Bronchial epithelial cell (primary cell): ENCODE measurements around the gene DNAH7. TPM values are rescaled to one million over a fixed set of nuclear protein-coding genes. Genes with fewer than 3 reads are reported as not detected.
"Not testable (repeated sequence)": the region's sequence is repeated elsewhere in the genome, so short reads cannot be mapped to it uniquely, and the experiment has no call there.

Source experiments
- DNase-seq: peaks from one replicate; pipeline ENCODE4 v3.0.0-alpha.2; 2010; ENCODE audit warnings: low read depth
- FAIRE-seq: peaks from 2 replicates; lab custom pipeline; 2011; peaks lifted over from hg19 to GRCh38; lab: Jason Lieb, UNC
- H3K27me3 ChIP-seq: 2 replicates; pipeline ENCODE4 v1.5.1; 2011; ENCODE audit warnings: low read length; ENCODE audit not compliant: control insufficient read depth, insufficient read depth
- H3K36me3 ChIP-seq: 2 replicates; pipeline ENCODE4 v1.5.1; 2011; ENCODE audit warnings: low read length; ENCODE audit not compliant: control insufficient read depth, insufficient read depth
- H3K4me3 ChIP-seq: 2 replicates; pipeline ENCODE4 v1.5.1; 2011; ENCODE audit warnings: mild to moderate bottlenecking, low read depth, low read length, control low read depth
- total RNA-seq: library from RNA; depleted of rRNA; stranded (reverse); fragments of >200 nt; gene quantifications from 2 replicates; pipeline ENCODE4 v1.2.1, GENCODE V29; 2014
- TF ChIP-seq, protein P1 (sequence below): IDR thresholded peaks from 2 replicates; pipeline ENCODE4 v1.5.1; 2011; ENCODE audit warnings: mild to moderate bottlenecking, moderate library complexity, low read length, control low read depth, inconsistent platforms; ENCODE audit not compliant: insufficient read depth, severe bottlenecking

Gene DNAH7
- total RNA-seq, 1 donor from 2014 or later, result 0.26 TPM

GRCh38 chr2:195945056-195945455 is 123.6 kb downstream of the DNAH7 start:
- H3K27me3 ChIP-seq, result no peaks in the 10 kb centered on the region
- no peak for FAIRE-seq
- no peaks in the 10 kb centered on the region for H3K36me3 ChIP-seq
- DNase-seq, result peak; percentile 18
- no peak overlapping the region for H3K4me3 ChIP-seq
- TF ChIP-seq, protein P1, sequence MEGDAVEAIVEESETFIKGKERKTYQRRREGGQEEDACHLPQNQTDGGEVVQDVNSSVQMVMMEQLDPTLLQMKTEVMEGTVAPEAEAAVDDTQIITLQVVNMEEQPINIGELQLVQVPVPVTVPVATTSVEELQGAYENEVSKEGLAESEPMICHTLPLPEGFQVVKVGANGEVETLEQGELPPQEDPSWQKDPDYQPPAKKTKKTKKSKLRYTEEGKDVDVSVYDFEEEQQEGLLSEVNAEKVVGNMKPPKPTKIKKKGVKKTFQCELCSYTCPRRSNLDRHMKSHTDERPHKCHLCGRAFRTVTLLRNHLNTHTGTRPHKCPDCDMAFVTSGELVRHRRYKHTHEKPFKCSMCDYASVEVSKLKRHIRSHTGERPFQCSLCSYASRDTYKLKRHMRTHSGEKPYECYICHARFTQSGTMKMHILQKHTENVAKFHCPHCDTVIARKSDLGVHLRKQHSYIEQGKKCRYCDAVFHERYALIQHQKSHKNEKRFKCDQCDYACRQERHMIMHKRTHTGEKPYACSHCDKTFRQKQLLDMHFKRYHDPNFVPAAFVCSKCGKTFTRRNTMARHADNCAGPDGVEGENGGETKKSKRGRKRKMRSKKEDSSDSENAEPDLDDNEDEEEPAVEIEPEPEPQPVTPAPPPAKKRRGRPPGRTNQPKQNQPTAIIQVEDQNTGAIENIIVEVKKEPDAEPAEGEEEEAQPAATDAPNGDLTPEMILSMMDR, result no peak

- DNase-seq, result no peak
- no peak overlapping the region for H3K4me3 ChIP-seq
- no peaks in the 10 kb centered on the region for H3K27me3 ChIP-seq
- no peaks in the 10 kb centered on the region for H3K36me3 ChIP-seq
- TF ChIP-seq, protein P1, result no peak
- FAIRE-seq, result no peak
Observed at GRCh38 chr2:195937176-195937575, 131.5 kb downstream of the DNAH7 start.

DNA sequence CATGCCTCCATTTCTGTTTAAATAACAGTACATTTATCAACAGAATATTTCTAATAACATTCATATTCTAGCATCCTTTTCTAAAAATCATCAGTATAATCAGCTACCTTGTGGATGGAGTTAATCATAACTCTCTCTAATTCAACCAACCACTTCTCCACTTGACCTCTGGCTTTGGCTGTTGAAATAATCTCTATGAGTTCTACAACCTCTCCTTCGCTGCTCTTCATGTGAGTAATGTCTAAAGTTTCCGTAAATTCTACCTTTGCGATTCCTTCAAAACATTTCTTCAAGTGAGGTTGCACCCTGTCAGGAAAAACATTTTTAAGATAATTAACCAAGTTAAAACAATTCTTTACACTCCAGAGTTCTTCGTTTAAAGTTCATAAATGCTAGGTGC is 134.2 kb downstream of the DNAH7 start:
- TF ChIP-seq, protein P1, result no peak
- DNase-seq (no peak), FAIRE-seq (no peak)
- H3K27me3 ChIP-seq, result no peaks in the 10 kb centered on the region
- H3K4me3 ChIP-seq, result no peak overlapping the region
- H3K36me3 ChIP-seq, result no peaks in the 10 kb centered on the region

- FAIRE-seq (no peak), DNase-seq (no peak)
- TF ChIP-seq, protein P1, result no peak
- Histone ChIP-seq H3K4me3 (no peak overlapping the region), H3K36me3 (no peaks in the 10 kb centered on the region), H3K27me3 (no peaks in the 10 kb centered on the region)
Observed at GRCh38 chr2:195929531-195929930, 139.1 kb downstream of the DNAH7 start.

DNA sequence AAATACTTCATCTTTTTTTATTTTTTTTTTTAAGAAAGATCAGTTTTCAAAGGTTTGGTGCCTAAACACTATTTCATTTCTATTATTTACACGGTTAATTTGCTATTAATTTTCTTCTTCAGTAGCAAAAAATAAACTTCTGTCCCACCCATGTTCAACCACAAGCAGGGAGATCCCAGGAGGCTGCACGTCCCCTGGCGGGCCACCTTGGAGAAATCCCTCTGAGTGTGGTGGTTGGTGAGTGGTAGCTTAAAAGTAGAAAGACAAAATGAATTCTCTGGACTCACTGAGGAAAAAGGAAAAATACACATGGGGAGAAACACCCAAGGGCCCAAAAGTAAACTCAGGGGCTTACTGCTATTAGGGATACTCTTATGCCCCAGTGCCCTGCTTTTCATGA is 143.5 kb downstream of the DNAH7 start:
- FAIRE-seq (no peak), DNase-seq (no peak)
- Histone ChIP-seq H3K4me3 (no peak overlapping the region), H3K27me3 (no peaks in the 10 kb centered on the region), H3K36me3 (no peaks in the 10 kb centered on the region)
- TF ChIP-seq, protein P1, result no peak

GRCh38 chr2:195923889-195924288 is 144.7 kb downstream of the DNAH7 start:
- H3K27me3 ChIP-seq, result no peaks in the 10 kb centered on the region
- H3K36me3 ChIP-seq, result no peaks in the 10 kb centered on the region
- FAIRE-seq (no peak), DNase-seq (no peak)
- H3K4me3 ChIP-seq, result no peak overlapping the region
- TF ChIP-seq, protein P1, result no peak

DNA sequence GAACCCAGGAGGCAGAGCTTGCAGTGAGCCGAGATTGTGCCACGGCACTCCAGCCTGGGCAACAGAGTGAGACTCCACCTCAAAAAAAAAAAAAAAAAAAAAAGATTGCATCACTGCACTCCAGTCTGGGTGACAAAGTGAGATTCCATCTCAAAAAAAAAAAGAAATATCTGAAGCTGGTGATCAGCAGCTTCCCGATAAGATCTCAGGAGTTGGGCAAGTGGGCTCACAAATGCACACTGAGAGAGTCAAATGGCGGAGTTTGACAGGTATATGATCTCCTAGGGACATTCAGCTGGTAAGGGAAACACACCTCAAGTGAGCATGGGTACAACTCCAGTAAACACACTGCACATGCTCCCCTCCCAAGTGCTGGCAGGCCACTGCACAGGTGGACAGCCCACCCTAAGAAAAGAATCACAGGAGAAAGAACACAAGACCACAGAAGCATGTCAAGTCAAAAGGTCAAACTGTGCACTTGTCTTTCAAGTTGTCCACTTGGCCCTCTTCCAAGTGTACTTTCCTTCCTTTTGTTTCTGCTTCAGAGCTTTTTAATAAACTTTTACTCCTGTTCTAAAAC is 151.5 kb downstream of the DNAH7 start:
- peak; percentile 80 for FAIRE-seq
- H3K36me3 ChIP-seq, H3K27me3 ChIP-seq, DNase-seq, H3K4me3 ChIP-seq: not testable (repeated sequence)
